ACC112 (cell line): ENCODE data around the gene ZNF804B.

ENCODE experiments used
- H2AFZ ChIP-seq: fragments of 200-600 bp; sonication (generic); one replicate; pipeline ENCODE4 v1.6.0; 2017; ENCODE audit warnings: antibody characterized with exemption, low read length; ENCODE audit not compliant: unreplicated experiment
- H3K27ac ChIP-seq: fragments of 200-600 bp; sonication (generic); 2 replicates; pipeline ENCODE4 v1.5.1; 2014; ENCODE audit warnings: low read depth, mild to moderate bottlenecking, antibody characterized with exemption, low read length, moderate library complexity
- H3K27me3 ChIP-seq: fragments of 200-600 bp; sonication (generic); 2 replicates; pipeline ENCODE4 v1.6.1; 2014; ENCODE audit warnings: mild to moderate bottlenecking, antibody characterized with exemption, low read length, moderate library complexity, mixed read lengths; ENCODE audit not compliant: insufficient read depth
- H3K36me3 ChIP-seq: fragments of 200-600 bp; sonication (generic); 2 replicates; pipeline ENCODE4 v1.6.1; 2016; ENCODE audit warnings: mild to moderate bottlenecking, antibody characterized with exemption, low read length, moderate library complexity, mixed read lengths; ENCODE audit not compliant: insufficient read depth
- H3K4me1 ChIP-seq: fragments of 200-600 bp; sonication (generic); one replicate; pipeline ENCODE4 v1.6.1; 2016; ENCODE audit warnings: low read length, mixed read lengths; ENCODE audit not compliant: insufficient read depth, unreplicated experiment, control insufficient read depth
- H3K4me3 ChIP-seq: fragments of 200-600 bp; sonication (generic); 2 replicates; pipeline ENCODE4 v1.5.1; 2014; ENCODE audit warnings: mild to moderate bottlenecking, low read depth, low read length
- H3K79me2 ChIP-seq: fragments of 200-600 bp; sonication (generic); one replicate; pipeline ENCODE4 v1.6.0; 2016; ENCODE audit warnings: low read length; ENCODE audit not compliant: control insufficient read depth, unreplicated experiment, insufficient read depth

Gene ZNF804B

GRCh38 chr7:89246196-89246595 lies 486.7 kb downstream of the ZNF804B start:
- no peak overlapping the region for H2AFZ ChIP-seq
- no peak overlapping the region for H3K4me3 ChIP-seq
- H3K79me2 ChIP-seq = no peaks in the 10 kb centered on the region
- H3K4me1 ChIP-seq = no peaks in the 10 kb centered on the region
- H3K27me3 ChIP-seq = no peaks in the 10 kb centered on the region
- no peak overlapping the region for H3K27ac ChIP-seq
- H3K36me3 ChIP-seq = no peaks in the 10 kb centered on the region

GRCh38 chr7:89247207-89247606 lies 487.7 kb downstream of the ZNF804B start:
- Histone ChIP-seq H3K27me3 (no peaks in the 10 kb centered on the region), H3K36me3 (no peaks in the 10 kb centered on the region)

GRCh38 chr7:89259085-89259484 lies 499.6 kb downstream of the ZNF804B start:
- H3K4me3 ChIP-seq = no peak overlapping the region
- no peaks in the 10 kb centered on the region for H3K79me2 ChIP-seq
- H2AFZ ChIP-seq = no peak overlapping the region
- H3K36me3 ChIP-seq = no peaks in the 10 kb centered on the region
- no peaks in the 10 kb centered on the region for H3K4me1 ChIP-seq
- H3K27ac ChIP-seq = no peak overlapping the region
- H3K27me3 ChIP-seq = no peaks in the 10 kb centered on the region

More at GRCh38 chr7:89247207-89247606, 487.7 kb downstream of the ZNF804B start:
- Histone ChIP-seq H2AFZ (no peak overlapping the region), H3K4me1 (no peaks in the 10 kb centered on the region), H3K79me2 (no peaks in the 10 kb centered on the region), H3K27ac (no peak overlapping the region), H3K4me3 (no peak overlapping the region)

GRCh38 chr7:89264126-89264525 lies 504.6 kb downstream of the ZNF804B start:
- Histone ChIP-seq H3K4me3 (no peak overlapping the region), H3K27ac (no peak overlapping the region), H2AFZ (no peak overlapping the region), H3K36me3 (no peaks in the 10 kb centered on the region), H3K4me1 (no peaks in the 10 kb centered on the region), H3K27me3 (no peaks in the 10 kb centered on the region), H3K79me2 (no peaks in the 10 kb centered on the region)

- Histone ChIP-seq H3K4me3 (no peak overlapping the region), H3K79me2 (no peaks in the 10 kb centered on the region), H2AFZ (no peak overlapping the region), H3K36me3 (no peaks in the 10 kb centered on the region), H3K4me1 (no peaks in the 10 kb centered on the region), H3K27me3 (no peaks in the 10 kb centered on the region), H3K27ac (no peak overlapping the region)
Observed at GRCh38 chr7:89265631-89266030, 506.1 kb downstream of the ZNF804B start.

- Histone ChIP-seq H3K27ac (no peak overlapping the region), H2AFZ (no peak overlapping the region)
Observed at GRCh38 chr7:89283302-89283701, 523.8 kb downstream of the ZNF804B start.

GRCh38 chr7:89308535-89308934 lies 549.0 kb downstream of the ZNF804B start:
- Histone ChIP-seq H3K27ac (no peak overlapping the region), H3K4me1 (no peaks in the 10 kb centered on the region), H3K4me3 (no peak overlapping the region), H2AFZ (no peak overlapping the region), H3K27me3 (no peaks in the 10 kb centered on the region), H3K79me2 (no peaks in the 10 kb centered on the region), H3K36me3 (no peaks in the 10 kb centered on the region)

More at GRCh38 chr7:89283302-89283701, 523.8 kb downstream of the ZNF804B start:
- H3K27me3 ChIP-seq = no peaks in the 10 kb centered on the region
- H3K36me3 ChIP-seq = no peaks in the 10 kb centered on the region
- H3K4me3 ChIP-seq = no peak overlapping the region
- H3K79me2 ChIP-seq = no peaks in the 10 kb centered on the region
- H3K4me1 ChIP-seq = no peaks in the 10 kb centered on the region

GRCh38 chr7:89311886-89312285 lies 552.4 kb downstream of the ZNF804B start:
- Histone ChIP-seq H3K4me3 (no peak overlapping the region), H3K4me1 (no peaks in the 10 kb centered on the region), H2AFZ (no peak overlapping the region), H3K79me2 (no peaks in the 10 kb centered on the region), H3K27ac (no peak overlapping the region), H3K27me3 (no peaks in the 10 kb centered on the region), H3K36me3 (no peaks in the 10 kb centered on the region)

- Histone ChIP-seq H3K27me3 (no peaks in the 10 kb centered on the region), H3K36me3 (no peaks in the 10 kb centered on the region), H3K27ac (no peak overlapping the region), H2AFZ (no peak overlapping the region), H3K4me1 (no peaks in the 10 kb centered on the region), H3K79me2 (no peaks in the 10 kb centered on the region), H3K4me3 (no peak overlapping the region)
Observed at GRCh38 chr7:89312551-89312950, 553.1 kb downstream of the ZNF804B start.

GRCh38 chr7:89316584-89317251 lies 557.2 kb downstream of the ZNF804B start:
- Histone ChIP-seq H2AFZ (no peak overlapping the region), H3K27me3 (no peaks in the 10 kb centered on the region), H3K27ac (no peak overlapping the region), H3K79me2 (no peaks in the 10 kb centered on the region), H3K4me3 (no peak overlapping the region), H3K36me3 (no peaks in the 10 kb centered on the region), H3K4me1 (no peaks in the 10 kb centered on the region)

GRCh38 chr7:89332026-89332425 lies 572.5 kb downstream of the ZNF804B start:
- H3K79me2 ChIP-seq = no peaks in the 10 kb centered on the region
- H3K4me1 ChIP-seq = no peaks in the 10 kb centered on the region
- H3K27ac ChIP-seq = no peak overlapping the region
- H2AFZ ChIP-seq = no peak overlapping the region
- H3K27me3 ChIP-seq = no peaks in the 10 kb centered on the region
- H3K36me3 ChIP-seq = no peaks in the 10 kb centered on the region
- no peak overlapping the region for H3K4me3 ChIP-seq
